LHCN-M2 (cell line): ENCODE data around the gene AP3D1. TPM values are rescaled to one million over a fixed set of nuclear protein-coding genes. Genes with fewer than 3 reads are reported as not detected.
A peak's percentile ranks its signal among the peaks of the same experiment; 100 is the strongest.

ENCODE experiments used
- DNase-seq: peaks from one replicate; pipeline ENCODE4 v3.0.0-alpha.2; 2012; ENCODE audit warnings: low read depth
- total RNA-seq: library from RNA; depleted of rRNA; stranded (reverse); fragments of >200 nt; gene quantifications from 2 replicates; pipeline ENCODE4 v1.2.3, GENCODE V29; 2014

The AP3D1 gene
- total RNA-seq, 1 experiment from 2014 or later: 112 TPM

GRCh38 chr19:2062389-2062729 lies 89.0 kb downstream of the AP3D1 start:
- DNase-seq: no peak

- peak; percentile 97 for DNase-seq
These were observed 89.6 kb downstream of the AP3D1 start for GRCh38 chr19:2061495-2062388.

GRCh38 chr19:2060884-2061494 lies 90.4 kb downstream of the AP3D1 start:
- DNase-seq: peak; percentile 68

- DNase-seq: peak; percentile 68
These were observed 91.8 kb downstream of the AP3D1 start for GRCh38 chr19:2059422-2060201.

- no peak for DNase-seq
These were observed 92.6 kb downstream of the AP3D1 start for GRCh38 chr19:2058570-2059421.

GRCh38 chr19:2057484-2058469 lies 93.6 kb downstream of the AP3D1 start:
- DNase-seq: no peak

- no peak for DNase-seq
These were observed 94.6 kb downstream of the AP3D1 start for GRCh38 chr19:2056837-2057192.

- peak; percentile 68 for DNase-seq
These were observed 95.2 kb downstream of the AP3D1 start for GRCh38 chr19:2055931-2056836.

- DNase-seq: no peak
These were observed 96.6 kb downstream of the AP3D1 start for GRCh38 chr19:2054763-2055162.

- DNase-seq: no peak
These were observed 97.6 kb downstream of the AP3D1 start for GRCh38 chr19:2053601-2054389.

GRCh38 chr19:2051773-2052704 lies 99.3 kb downstream of the AP3D1 start:
- no peak for DNase-seq

- peak; percentile 80 for DNase-seq
These were observed 100.2 kb downstream of the AP3D1 start, which contains the start of gene MKNK2 for GRCh38 chr19:2050991-2051772. MKNK2 (minus strand) TSS chr19:2051244; CDS start chr19:2050851, 393 bp downstream.
